Breast epithelium (tissue), 3 donors: Measurements from ENCODE around the gene PROX2.

Experiments used
- POLR2A ChIP-seq: fragments of 450-650 bp; IDR thresholded peaks from one replicate; pipeline ENCODE4 v1.6.1; 2016; ENCODE audit warnings: antibody characterized with exemption, mild to moderate bottlenecking, moderate library complexity
- POLR2AphosphoS5 ChIP-seq, 3 donors: sonication (generic); formaldehyde crosslinking; IDR thresholded peaks; one replicate each; pipeline ENCODE4 v1.6.1; 2017; ENCODE audit warnings: antibody characterized with exemption in 3 of 3
- TF ChIP-seq, protein P1 (sequence below), 3 donors: fragments of 450-650 bp; IDR thresholded peaks; one replicate each; pipeline ENCODE4 v1.5.1; 2016 to 2017; ENCODE audit warnings: antibody characterized with exemption in 3 of 3, mild to moderate bottlenecking in 3 of 3, moderate library complexity in 3 of 3

DNA sequence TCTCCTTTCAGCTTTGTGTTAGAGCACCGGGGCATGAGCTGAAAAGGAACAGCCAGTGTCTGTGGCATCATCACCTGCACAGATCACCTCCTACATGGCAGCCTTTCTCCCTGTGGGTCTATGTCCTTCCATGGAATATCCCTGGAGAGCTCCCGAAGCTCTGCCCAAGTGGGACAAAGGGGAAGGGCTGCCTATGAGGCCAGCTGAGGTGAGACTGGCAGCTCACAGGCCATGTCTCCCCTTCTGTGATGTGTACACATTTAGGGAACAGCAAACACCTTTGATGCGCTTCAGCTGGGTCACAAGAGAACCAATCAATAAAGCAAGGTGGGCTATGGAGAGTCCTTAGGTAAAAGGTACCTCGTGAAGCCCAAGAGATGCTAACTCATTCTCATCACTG lies 4.1 kb downstream of the PROX2 start:
- TF ChIP-seq, protein P1, sequence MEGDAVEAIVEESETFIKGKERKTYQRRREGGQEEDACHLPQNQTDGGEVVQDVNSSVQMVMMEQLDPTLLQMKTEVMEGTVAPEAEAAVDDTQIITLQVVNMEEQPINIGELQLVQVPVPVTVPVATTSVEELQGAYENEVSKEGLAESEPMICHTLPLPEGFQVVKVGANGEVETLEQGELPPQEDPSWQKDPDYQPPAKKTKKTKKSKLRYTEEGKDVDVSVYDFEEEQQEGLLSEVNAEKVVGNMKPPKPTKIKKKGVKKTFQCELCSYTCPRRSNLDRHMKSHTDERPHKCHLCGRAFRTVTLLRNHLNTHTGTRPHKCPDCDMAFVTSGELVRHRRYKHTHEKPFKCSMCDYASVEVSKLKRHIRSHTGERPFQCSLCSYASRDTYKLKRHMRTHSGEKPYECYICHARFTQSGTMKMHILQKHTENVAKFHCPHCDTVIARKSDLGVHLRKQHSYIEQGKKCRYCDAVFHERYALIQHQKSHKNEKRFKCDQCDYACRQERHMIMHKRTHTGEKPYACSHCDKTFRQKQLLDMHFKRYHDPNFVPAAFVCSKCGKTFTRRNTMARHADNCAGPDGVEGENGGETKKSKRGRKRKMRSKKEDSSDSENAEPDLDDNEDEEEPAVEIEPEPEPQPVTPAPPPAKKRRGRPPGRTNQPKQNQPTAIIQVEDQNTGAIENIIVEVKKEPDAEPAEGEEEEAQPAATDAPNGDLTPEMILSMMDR (IDR thresholded peaks at IDR 0.05) = no peak
- TF ChIP-seq POLR2A (no peak), POLR2AphosphoS5 (IDR thresholded peaks at IDR 0.05) (no peak)
